NT2/D1 (cell line): Measurements from ENCODE around the gene LDHB.

Experiments used
- SUZ12 ChIP-seq: IDR thresholded peaks from 2 replicates; pipeline ENCODE4 v1.6.1; 2011; ENCODE audit not compliant: insufficient read length, insufficient read depth; ENCODE audit errors: extremely low read depth
- YY1 ChIP-seq: IDR thresholded peaks from 2 replicates; pipeline ENCODE4 v1.6.1; 2011; ENCODE audit not compliant: insufficient read length, insufficient read depth
- ZNF274 ChIP-seq: IDR thresholded peaks from 2 replicates; pipeline ENCODE4 v1.6.1; 2011; ENCODE audit warnings: mild to moderate bottlenecking, low read depth, low read length

DNA sequence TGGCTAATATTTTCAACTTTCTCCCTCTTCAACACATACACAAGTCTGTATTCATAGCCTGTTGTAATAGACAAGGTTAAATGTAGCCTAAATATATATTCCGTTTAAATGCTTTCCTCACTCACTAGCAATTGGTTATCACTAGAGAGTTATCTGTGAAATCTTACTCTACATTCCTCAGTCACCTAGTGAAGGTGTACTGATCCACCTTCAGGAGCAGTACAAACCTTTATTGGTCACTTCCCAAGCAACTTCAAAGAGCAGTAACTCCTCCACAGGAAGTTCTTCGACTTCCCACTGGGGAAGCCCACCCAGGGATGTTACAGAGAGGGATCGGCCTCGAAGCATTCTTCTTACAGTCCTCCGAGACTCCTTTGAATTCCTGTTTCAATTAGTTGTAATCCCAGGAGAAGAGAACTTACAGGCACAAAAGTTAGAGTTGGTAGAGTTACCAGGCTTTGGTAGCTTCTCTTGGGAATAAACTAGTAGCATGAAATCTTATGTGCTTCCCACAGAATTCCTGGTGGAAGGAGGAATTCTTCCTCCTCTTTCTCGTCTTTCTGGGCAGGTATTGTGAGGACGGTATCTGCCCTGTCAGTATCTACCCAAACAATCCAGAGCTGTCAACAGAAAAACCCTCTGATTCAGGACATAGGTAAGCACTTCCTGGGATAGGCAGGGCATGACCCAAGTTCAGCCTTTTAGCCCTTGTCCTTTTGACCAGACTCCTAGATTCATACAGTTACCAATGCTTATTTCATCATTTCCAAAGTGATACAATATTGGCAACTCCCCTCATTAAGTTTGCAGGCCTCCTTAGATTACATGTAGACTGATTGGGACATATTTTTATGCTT lies 53.2 kb downstream of the LDHB start, which contains the start of gene GYS2:
- no peak for TF ChIP-seq YY1
- TF ChIP-seq ZNF274, result no peak
- no peak for TF ChIP-seq SUZ12
